ENCODE results near the gene ASCC3. TPM values are rescaled to one million over a fixed set of nuclear protein-coding genes. Genes with fewer than 3 reads are reported as not detected.

ASCC3 gene
- polyA plus RNA-seq, 2 of the 4 experiments (the other 2 are of a cell fraction) = 17.4 to 35.3 TPM

DNA sequence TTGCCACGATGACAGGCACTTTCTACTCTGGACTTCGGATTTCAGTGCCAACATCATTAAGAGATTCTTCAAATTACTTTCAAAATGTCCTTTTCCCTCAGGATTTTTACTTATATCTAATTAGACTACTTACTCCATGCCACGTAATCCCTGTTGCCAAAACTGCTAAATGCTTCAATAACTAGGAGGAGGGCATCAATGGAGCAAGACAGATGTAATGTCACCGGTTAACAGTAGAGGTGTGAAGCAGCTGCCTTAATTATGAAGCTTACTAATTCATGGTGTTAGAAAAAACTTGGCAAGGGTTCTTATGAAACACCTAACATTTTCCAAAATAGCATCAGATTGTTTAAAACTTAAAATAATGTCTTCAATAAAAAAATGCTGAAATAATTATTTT is 305.2 kb downstream of the ASCC3 start:
- ChIA-PET POLR2A (no interaction called here), CTCF (no interaction called here)
- TF ChIP-seq, protein P1, sequence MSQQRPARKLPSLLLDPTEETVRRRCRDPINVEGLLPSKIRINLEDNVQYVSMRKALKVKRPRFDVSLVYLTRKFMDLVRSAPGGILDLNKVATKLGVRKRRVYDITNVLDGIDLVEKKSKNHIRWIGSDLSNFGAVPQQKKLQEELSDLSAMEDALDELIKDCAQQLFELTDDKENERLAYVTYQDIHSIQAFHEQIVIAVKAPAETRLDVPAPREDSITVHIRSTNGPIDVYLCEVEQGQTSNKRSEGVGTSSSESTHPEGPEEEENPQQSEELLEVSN (IDR thresholded peaks at IDR 0.05; ENCODE audit: borderline replicate concordance, low read depth) = no peak
- TF ChIP-seq MAFK (IDR thresholded peaks at IDR 0.05; ENCODE audit: partially characterized antibody) = no peak
- no peak for TF ChIP-seq FOXS1 (CRISPR knock-in tag; IDR thresholded peaks at IDR 0.05)
- no peak for TF ChIP-seq HOXB13 (CRISPR knock-in tag; IDR thresholded peaks at IDR 0.05; ENCODE audit: low read depth)
- no peak for TF ChIP-seq RFX5 (IDR thresholded peaks at IDR 0.05)
- TF ChIP-seq FOSB (CRISPR knock-in tag; IDR thresholded peaks at IDR 0.05) = no peak
- TF ChIP-seq, protein P2, sequence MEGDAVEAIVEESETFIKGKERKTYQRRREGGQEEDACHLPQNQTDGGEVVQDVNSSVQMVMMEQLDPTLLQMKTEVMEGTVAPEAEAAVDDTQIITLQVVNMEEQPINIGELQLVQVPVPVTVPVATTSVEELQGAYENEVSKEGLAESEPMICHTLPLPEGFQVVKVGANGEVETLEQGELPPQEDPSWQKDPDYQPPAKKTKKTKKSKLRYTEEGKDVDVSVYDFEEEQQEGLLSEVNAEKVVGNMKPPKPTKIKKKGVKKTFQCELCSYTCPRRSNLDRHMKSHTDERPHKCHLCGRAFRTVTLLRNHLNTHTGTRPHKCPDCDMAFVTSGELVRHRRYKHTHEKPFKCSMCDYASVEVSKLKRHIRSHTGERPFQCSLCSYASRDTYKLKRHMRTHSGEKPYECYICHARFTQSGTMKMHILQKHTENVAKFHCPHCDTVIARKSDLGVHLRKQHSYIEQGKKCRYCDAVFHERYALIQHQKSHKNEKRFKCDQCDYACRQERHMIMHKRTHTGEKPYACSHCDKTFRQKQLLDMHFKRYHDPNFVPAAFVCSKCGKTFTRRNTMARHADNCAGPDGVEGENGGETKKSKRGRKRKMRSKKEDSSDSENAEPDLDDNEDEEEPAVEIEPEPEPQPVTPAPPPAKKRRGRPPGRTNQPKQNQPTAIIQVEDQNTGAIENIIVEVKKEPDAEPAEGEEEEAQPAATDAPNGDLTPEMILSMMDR (IDR thresholded peaks at IDR 0.05) = no peak
- TF ChIP-seq, protein P3, sequence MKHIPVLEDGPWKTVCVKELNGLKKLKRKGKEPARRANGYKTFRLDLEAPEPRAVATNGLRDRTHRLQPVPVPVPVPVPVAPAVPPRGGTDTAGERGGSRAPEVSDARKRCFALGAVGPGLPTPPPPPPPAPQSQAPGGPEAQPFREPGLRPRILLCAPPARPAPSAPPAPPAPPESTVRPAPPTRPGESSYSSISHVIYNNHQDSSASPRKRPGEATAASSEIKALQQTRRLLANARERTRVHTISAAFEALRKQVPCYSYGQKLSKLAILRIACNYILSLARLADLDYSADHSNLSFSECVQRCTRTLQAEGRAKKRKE (CRISPR knock-in tag; IDR thresholded peaks at IDR 0.05; ENCODE audit: low read depth) = no peak
- no peaks in the 10 kb centered on the region for H3K4me1 ChIP-seq
- no peak overlapping the region for H3K27ac ChIP-seq
- DNase-seq (ENCODE audit: low read depth in 1 of 2, low spot score in 1 of 2) (no peak), FAIRE-seq (no peak), ATAC-seq (no peak)
- H3K4me2 ChIP-seq = no peak overlapping the region
- H3K9me3 ChIP-seq = 0 out of 3 replicates have a peak, but pooled peaks cover 5% of the 10 kb centered on the region
- WGBS (ENCODE audit: missing lambda C conversion rate) = 94% methylated on average over 4 of the region's 4 CpGs
- H3K4me3 ChIP-seq = no peak overlapping the region

DNA sequence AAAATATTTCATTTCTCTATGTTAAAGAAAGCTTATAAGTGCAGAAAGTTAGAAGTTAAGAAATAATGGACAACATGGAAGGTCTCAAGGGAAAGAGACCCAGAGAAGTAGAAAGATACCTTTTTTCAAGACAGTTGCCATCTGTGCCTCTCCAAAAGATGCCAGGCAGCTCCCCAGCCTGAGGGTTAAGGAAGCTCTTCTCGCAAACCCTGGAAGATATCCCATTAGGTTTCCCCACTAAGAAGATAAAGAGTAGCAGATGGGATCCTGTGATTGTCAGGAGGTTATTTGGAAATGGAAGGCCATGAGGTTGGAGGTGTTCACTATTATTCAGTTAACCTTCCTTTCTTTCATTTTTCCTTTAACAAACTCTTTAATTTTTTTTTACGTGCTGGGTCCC is 306.3 kb downstream of the ASCC3 start:
- ChIA-PET POLR2A (no interaction called here), CTCF (interaction anchor here (1.0 to 1.2 kb wide), 2 partner anchors 458 to 468 kb away, joined by 4 read pairs; no protein-coding TSS in a partner anchor)
- FAIRE-seq (no peak), DNase-seq (ENCODE audit: low read depth in 1 of 2, low spot score in 1 of 2) (no peak), ATAC-seq (no peak)
- Histone ChIP-seq H3K27ac (no peak overlapping the region), H3K4me1 (no peaks in the 10 kb centered on the region), H3K9me3 (0 out of 3 replicates have a peak, but pooled peaks cover 2% of the 10 kb centered on the region), H3K4me3 (no peak overlapping the region), H3K4me2 (no peak overlapping the region)
- 98% methylated on average over 2 of the region's 2 CpGs for WGBS (ENCODE audit: missing lambda C conversion rate)
- TF ChIP-seq, protein P4, sequence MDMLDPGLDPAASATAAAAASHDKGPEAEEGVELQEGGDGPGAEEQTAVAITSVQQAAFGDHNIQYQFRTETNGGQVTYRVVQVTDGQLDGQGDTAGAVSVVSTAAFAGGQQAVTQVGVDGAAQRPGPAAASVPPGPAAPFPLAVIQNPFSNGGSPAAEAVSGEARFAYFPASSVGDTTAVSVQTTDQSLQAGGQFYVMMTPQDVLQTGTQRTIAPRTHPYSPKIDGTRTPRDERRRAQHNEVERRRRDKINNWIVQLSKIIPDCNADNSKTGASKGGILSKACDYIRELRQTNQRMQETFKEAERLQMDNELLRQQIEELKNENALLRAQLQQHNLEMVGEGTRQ (IDR thresholded peaks at IDR 0.05) = no peak
- no peak for TF ChIP-seq HOXA7 (CRISPR knock-in tag; IDR thresholded peaks at IDR 0.05)
- TF ChIP-seq, protein P5, sequence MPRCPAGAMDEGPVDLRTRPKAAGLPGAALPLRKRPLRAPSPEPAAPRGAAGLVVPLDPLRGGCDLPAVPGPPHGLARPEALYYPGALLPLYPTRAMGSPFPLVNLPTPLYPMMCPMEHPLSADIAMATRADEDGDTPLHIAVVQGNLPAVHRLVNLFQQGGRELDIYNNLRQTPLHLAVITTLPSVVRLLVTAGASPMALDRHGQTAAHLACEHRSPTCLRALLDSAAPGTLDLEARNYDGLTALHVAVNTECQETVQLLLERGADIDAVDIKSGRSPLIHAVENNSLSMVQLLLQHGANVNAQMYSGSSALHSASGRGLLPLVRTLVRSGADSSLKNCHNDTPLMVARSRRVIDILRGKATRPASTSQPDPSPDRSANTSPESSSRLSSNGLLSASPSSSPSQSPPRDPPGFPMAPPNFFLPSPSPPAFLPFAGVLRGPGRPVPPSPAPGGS (IDR thresholded peaks at IDR 0.05) = no peak
- TF ChIP-seq POLR2AphosphoS2 (conservative IDR thresholded peaks at IDR 0.05; ENCODE audit: low read length) = no peak
- TF ChIP-seq SMC3 (IDR thresholded peaks at IDR 0.05) = no peak
- no peak for TF ChIP-seq NPAS2 (CRISPR knock-in tag; IDR thresholded peaks at IDR 0.05; ENCODE audit: borderline replicate concordance)
- no peak for TF ChIP-seq MAFK (IDR thresholded peaks at IDR 0.05; ENCODE audit: partially characterized antibody)
- TF ChIP-seq ZNF302 (CRISPR knock-in tag; IDR thresholded peaks at IDR 0.05) = no peak
- TF ChIP-seq, protein P6, sequence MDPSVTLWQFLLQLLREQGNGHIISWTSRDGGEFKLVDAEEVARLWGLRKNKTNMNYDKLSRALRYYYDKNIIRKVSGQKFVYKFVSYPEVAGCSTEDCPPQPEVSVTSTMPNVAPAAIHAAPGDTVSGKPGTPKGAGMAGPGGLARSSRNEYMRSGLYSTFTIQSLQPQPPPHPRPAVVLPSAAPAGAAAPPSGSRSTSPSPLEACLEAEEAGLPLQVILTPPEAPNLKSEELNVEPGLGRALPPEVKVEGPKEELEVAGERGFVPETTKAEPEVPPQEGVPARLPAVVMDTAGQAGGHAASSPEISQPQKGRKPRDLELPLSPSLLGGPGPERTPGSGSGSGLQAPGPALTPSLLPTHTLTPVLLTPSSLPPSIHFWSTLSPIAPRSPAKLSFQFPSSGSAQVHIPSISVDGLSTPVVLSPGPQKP (IDR thresholded peaks at IDR 0.05; ENCODE audit: low read depth, low read length) = no peak
- no peak for TF ChIP-seq KDM1A (IDR thresholded peaks at IDR 0.05; ENCODE audit: low read depth)
- TF ChIP-seq CHD4 (IDR thresholded peaks at IDR 0.05; ENCODE audit: borderline replicate concordance) = no peak
- TF ChIP-seq, protein P7, sequence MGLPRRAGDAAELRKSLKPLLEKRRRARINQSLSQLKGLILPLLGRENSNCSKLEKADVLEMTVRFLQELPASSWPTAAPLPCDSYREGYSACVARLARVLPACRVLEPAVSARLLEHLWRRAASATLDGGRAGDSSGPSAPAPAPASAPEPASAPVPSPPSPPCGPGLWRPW (IDR thresholded peaks at IDR 0.05) = no peak
- TF ChIP-seq CHD2 (IDR thresholded peaks at IDR 0.05; ENCODE audit: low read length, partially characterized antibody) = no peak
- TF ChIP-seq RFX5 (IDR thresholded peaks at IDR 0.05) = no peak
- no peak for TF ChIP-seq POLR2A (IDR thresholded peaks at IDR 0.05; ENCODE audit: low read length)
- TF ChIP-seq MAZ (IDR thresholded peaks at IDR 0.05; ENCODE audit: borderline replicate concordance, low read depth, low read length) = no peak
